ENCODE data around the gene RXFP2. TPM values are rescaled to one million over a fixed set of nuclear protein-coding genes. Genes with fewer than 3 reads are reported as not detected.

The RXFP2 gene
- polyA plus RNA-seq, 1 of the 3 experiments (the other 2 are of a cell fraction): not detected

DNA sequence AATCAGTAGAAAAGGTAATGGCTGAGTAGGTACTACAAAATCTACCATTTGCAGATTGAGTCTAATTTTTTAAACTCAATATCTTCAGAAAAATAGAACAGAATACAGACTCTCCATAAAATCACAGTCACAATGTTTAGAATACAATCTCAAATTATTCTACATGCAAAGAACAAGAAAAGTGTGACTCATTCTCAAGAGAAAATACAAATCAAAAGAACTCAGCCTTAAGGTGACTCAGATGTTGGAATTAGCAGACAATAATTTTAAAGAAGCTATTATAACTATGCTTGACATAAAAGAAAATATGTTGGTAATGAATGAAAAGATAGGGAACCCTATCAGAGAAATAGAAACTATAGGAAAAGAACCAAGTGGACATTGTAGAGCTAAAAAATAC is 78.9 kb downstream of the RXFP2 start:
- Histone ChIP-seq H3F3A (replicated peaks; ENCODE audit: insufficient read depth) (peaks cover 3% of the 10 kb centered on the region), H3K27me3 (ENCODE audit: insufficient read depth) (no peaks in the 10 kb centered on the region), H3K4me2 (no peak overlapping the region), H3K9me3 (no peaks in the 10 kb centered on the region), H4K20me1 (ENCODE audit: insufficient read depth) (no peaks in the 10 kb centered on the region), H3K36me3 (replicated peaks in 1 of 2; ENCODE audit: control insufficient read depth in 1 of 2, insufficient read depth in 2 of 2, low read length in 1 of 2) (no peaks in the 10 kb centered on the region), H3K4me3 (ENCODE audit: low read depth in 2 of 2, low read length in 1 of 2) (no peak overlapping the region), H3K9me2 (no peaks in the 10 kb centered on the region), H3K79me2 (ENCODE audit: insufficient read depth) (no peaks in the 10 kb centered on the region), H3K9ac (no peak overlapping the region), H2AFZ (ENCODE audit: low read depth) (no peak overlapping the region), H3K4me1 (ENCODE audit: control insufficient read depth in 1 of 2, insufficient read depth in 2 of 2, low read depth in 1 of 2, low read length in 1 of 2) (no peaks in the 10 kb centered on the region), H3K27ac (ENCODE audit: low read depth in 2 of 2, low read length in 1 of 2) (no peak overlapping the region)
- ChIA-PET POLR2A (no interaction called here), CTCF (interaction anchor here (1.1 kb wide), 1 partner anchor 582 kb away, joined by 3 read pairs; no protein-coding TSS in a partner anchor)
- DNase-seq: no peak
- TF ChIP-seq, protein P1, sequence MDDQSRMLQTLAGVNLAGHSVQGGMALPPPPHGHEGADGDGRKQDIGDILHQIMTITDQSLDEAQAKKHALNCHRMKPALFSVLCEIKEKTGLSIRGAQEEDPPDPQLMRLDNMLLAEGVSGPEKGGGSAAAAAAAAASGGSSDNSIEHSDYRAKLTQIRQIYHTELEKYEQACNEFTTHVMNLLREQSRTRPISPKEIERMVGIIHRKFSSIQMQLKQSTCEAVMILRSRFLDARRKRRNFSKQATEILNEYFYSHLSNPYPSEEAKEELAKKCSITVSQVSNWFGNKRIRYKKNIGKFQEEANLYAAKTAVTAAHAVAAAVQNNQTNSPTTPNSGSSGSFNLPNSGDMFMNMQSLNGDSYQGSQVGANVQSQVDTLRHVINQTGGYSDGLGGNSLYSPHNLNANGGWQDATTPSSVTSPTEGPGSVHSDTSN (IDR thresholded peaks at IDR 0.05): no peak
- no peak for TF ChIP-seq FOSL2 (IDR thresholded peaks at IDR 0.05; ENCODE audit: borderline replicate concordance, low read depth)
- TF ChIP-seq GATA2 (CRISPR knock-in tag; IDR thresholded peaks at IDR 0.05): no peak
- TF ChIP-seq RCOR1 (IDR thresholded peaks at IDR 0.05; ENCODE audit: low read length): no peak
- TF ChIP-seq TAF1 (IDR thresholded peaks at IDR 0.05; ENCODE audit: borderline replicate concordance, low read depth, low read length): no peak
- TF ChIP-seq FOXM1 (IDR thresholded peaks at IDR 0.05; ENCODE audit: low read depth): no peak
- TF ChIP-seq MEF2A (IDR thresholded peaks at IDR 0.05; ENCODE audit: borderline replicate concordance, low read depth): no peak
- no peak for TF ChIP-seq YY1 (IDR thresholded peaks at IDR 0.05; ENCODE audit: low read depth)
- TF ChIP-seq, protein P2, sequence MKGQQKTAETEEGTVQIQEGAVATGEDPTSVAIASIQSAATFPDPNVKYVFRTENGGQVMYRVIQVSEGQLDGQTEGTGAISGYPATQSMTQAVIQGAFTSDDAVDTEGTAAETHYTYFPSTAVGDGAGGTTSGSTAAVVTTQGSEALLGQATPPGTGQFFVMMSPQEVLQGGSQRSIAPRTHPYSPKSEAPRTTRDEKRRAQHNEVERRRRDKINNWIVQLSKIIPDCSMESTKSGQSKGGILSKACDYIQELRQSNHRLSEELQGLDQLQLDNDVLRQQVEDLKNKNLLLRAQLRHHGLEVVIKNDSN (IDR thresholded peaks at IDR 0.05; ENCODE audit: borderline replicate concordance, low read depth): no peak
- TF ChIP-seq EP300 (IDR thresholded peaks at IDR 0.05; ENCODE audit: borderline replicate concordance in 1 of 2, low read depth in 1 of 2, low read length in 1 of 2): no peak
- no peak for TF ChIP-seq NFIC (IDR thresholded peaks at IDR 0.05; ENCODE audit: borderline replicate concordance)

DNA sequence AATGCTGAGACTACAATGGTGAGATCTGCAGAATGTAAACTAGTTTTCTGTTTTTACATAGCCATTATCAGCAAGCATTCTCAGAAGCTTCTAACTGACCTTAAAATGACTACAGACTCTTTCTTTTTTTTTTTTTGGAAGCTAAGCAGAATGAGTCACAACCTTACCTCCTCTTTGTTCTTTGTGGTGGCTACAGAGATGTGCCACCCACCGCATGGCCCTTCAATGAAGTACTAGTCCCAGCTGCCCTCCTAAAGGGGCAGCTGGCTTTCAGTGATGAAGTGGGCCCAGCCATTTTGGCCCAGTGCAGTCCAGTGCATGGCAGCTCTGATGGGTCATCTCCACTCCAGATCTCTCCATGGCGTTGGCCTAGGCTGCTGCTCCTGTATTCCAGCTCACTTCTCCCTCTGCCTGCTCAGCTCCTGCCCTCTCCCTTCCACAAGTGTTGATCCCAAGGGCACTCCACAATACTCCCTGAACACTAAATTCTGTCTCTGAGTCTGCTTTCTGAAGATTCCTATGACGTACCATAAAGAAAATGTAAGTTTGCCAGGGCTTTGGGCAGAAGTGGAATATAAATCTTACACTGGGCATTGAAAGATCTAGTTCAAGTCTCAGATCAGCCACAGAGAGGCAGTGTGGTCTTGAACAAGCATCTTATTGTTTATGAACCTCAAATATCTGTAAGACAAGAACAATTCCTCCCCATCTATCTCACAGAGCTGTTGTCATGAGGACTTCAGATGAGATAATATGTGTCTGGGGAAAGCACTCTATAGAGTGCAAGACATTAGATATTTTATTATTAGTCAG is 85.6 kb downstream of the RXFP2 start:
- no peaks in the 10 kb centered on the region for H4K20me1 ChIP-seq (ENCODE audit: insufficient read depth)
- ChIA-PET POLR2A (no interaction called here), CTCF (interaction anchor here (0.9 kb wide), 1 partner anchor 756 kb away, joined by 3 read pairs; no protein-coding TSS in a partner anchor)
- H3K4me3 ChIP-seq (ENCODE audit: low read depth in 2 of 2, low read length in 1 of 2): no peak overlapping the region
- no peaks in the 10 kb centered on the region for H3K9me2 ChIP-seq
- H3K27ac ChIP-seq (ENCODE audit: low read depth in 2 of 2, low read length in 1 of 2): no peak overlapping the region
- peaks cover 0 to 9% of the 10 kb centered on the region in 2 experiments; a peak in 2 of 4 replicates for H3K4me1 ChIP-seq (ENCODE audit: control insufficient read depth in 1 of 2, insufficient read depth in 2 of 2, low read depth in 1 of 2, low read length in 1 of 2)
- no peak overlapping the region; the same call in 1 of the 2 replicates for H3K4me2 ChIP-seq
- no peak for DNase-seq
- WGBS (ENCODE audit: low lambda C conversion rate): 62% methylated on average over 3 of the region's 3 CpGs
- no peaks in the 10 kb centered on the region for H3K36me3 ChIP-seq (replicated peaks in 1 of 2; ENCODE audit: control insufficient read depth in 1 of 2, insufficient read depth in 2 of 2, low read length in 1 of 2)
- H3K79me2 ChIP-seq (ENCODE audit: insufficient read depth): no peaks in the 10 kb centered on the region
- no peaks in the 10 kb centered on the region for H3K9me3 ChIP-seq
- no peaks in the 10 kb centered on the region for H3K27me3 ChIP-seq (ENCODE audit: insufficient read depth)
- no peak overlapping the region for H2AFZ ChIP-seq (ENCODE audit: low read depth)
- no peak overlapping the region for H3K9ac ChIP-seq
- no peak for TF ChIP-seq FOSL2 (IDR thresholded peaks at IDR 0.05; ENCODE audit: borderline replicate concordance, low read depth)
- TF ChIP-seq RAD21 (IDR thresholded peaks at IDR 0.05; ENCODE audit: low read length): peak; percentile 57
- TF ChIP-seq, protein P3, sequence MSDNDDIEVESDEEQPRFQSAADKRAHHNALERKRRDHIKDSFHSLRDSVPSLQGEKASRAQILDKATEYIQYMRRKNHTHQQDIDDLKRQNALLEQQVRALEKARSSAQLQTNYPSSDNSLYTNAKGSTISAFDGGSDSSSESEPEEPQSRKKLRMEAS (IDR thresholded peaks at IDR 0.05; ENCODE audit: low read depth): no peak
- TF ChIP-seq YY1 (IDR thresholded peaks at IDR 0.05; ENCODE audit: low read depth): no peak
- no peak for TF ChIP-seq FOXJ3 (CRISPR knock-in tag; IDR thresholded peaks at IDR 0.05)
- TF ChIP-seq, protein P4, sequence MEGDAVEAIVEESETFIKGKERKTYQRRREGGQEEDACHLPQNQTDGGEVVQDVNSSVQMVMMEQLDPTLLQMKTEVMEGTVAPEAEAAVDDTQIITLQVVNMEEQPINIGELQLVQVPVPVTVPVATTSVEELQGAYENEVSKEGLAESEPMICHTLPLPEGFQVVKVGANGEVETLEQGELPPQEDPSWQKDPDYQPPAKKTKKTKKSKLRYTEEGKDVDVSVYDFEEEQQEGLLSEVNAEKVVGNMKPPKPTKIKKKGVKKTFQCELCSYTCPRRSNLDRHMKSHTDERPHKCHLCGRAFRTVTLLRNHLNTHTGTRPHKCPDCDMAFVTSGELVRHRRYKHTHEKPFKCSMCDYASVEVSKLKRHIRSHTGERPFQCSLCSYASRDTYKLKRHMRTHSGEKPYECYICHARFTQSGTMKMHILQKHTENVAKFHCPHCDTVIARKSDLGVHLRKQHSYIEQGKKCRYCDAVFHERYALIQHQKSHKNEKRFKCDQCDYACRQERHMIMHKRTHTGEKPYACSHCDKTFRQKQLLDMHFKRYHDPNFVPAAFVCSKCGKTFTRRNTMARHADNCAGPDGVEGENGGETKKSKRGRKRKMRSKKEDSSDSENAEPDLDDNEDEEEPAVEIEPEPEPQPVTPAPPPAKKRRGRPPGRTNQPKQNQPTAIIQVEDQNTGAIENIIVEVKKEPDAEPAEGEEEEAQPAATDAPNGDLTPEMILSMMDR (IDR thresholded peaks at IDR 0.05): peak; percentile 32
- H3F3A ChIP-seq (replicated peaks; ENCODE audit: insufficient read depth): no peaks in the 10 kb centered on the region

All from SK-N-SH (cell line).